Measurements from ENCODE around the gene SERPINH1. TPM values are rescaled to one million over a fixed set of nuclear protein-coding genes. Genes with fewer than 3 reads are reported as not detected.

SERPINH1 gene
- total RNA-seq, 1 donor from 2014 or later, result 229 TPM

- Mint-ChIP-seq H3K4me1 (ENCODE audit: unreplicated experiment) (peaks cover 13% of the 10 kb centered on the region), H3K27me3 (peaks cover 20% of the 10 kb centered on the region), H3K27ac (no peak overlapping the region), H3K4me3 (no peak overlapping the region), H3K9me3 (no peaks in the 10 kb centered on the region), H3K36me3 (no peaks in the 10 kb centered on the region)
- DNase-seq (ENCODE audit: extremely low spot score, unreplicated experiment), result no peak
- no peak for TF ChIP-seq CTCF (conservative IDR thresholded peaks at IDR 0.05)
Observed at GRCh38 chr11:75603791-75604736, 42.0 kb downstream of the SERPINH1 start.

GRCh38 chr11:75606099-75606498, 44.0 kb downstream of the SERPINH1 start:
- Mint-ChIP-seq H3K4me3 (no peak overlapping the region), H3K27ac (no peak overlapping the region), H3K27me3 (peaks cover 15% of the 10 kb centered on the region), H3K36me3 (no peaks in the 10 kb centered on the region), H3K9me3 (no peaks in the 10 kb centered on the region), H3K4me1 (ENCODE audit: unreplicated experiment) (peaks cover 13% of the 10 kb centered on the region)
- no peak for TF ChIP-seq CTCF (conservative IDR thresholded peaks at IDR 0.05)
- no peak for DNase-seq (ENCODE audit: extremely low spot score, unreplicated experiment)

- peaks cover 11% of the 10 kb centered on the region for H3K27me3 Mint-ChIP-seq
- no peak for TF ChIP-seq CTCF (conservative IDR thresholded peaks at IDR 0.05)
- H3K9me3 Mint-ChIP-seq, result no peaks in the 10 kb centered on the region
- H3K36me3 Mint-ChIP-seq, result no peaks in the 10 kb centered on the region
- H3K4me1 Mint-ChIP-seq (ENCODE audit: unreplicated experiment), result peaks cover 27% of the 10 kb centered on the region
- no peak overlapping the region for H3K4me3 Mint-ChIP-seq
- no peak for DNase-seq (ENCODE audit: extremely low spot score, unreplicated experiment)
- H3K27ac Mint-ChIP-seq, result no peak overlapping the region
Observed at GRCh38 chr11:75611823-75612222, 49.8 kb downstream of the SERPINH1 start.

GRCh38 chr11:75615751-75616150, 53.7 kb downstream of the SERPINH1 start:
- Mint-ChIP-seq H3K9me3 (no peaks in the 10 kb centered on the region), H3K36me3 (no peaks in the 10 kb centered on the region), H3K27me3 (peaks cover 5% of the 10 kb centered on the region), H3K4me1 (ENCODE audit: unreplicated experiment) (peaks cover 29% of the 10 kb centered on the region), H3K27ac (no peak overlapping the region), H3K4me3 (no peak overlapping the region)
- no peak for DNase-seq (ENCODE audit: extremely low spot score, unreplicated experiment)
- no peak for TF ChIP-seq CTCF (conservative IDR thresholded peaks at IDR 0.05)

- Mint-ChIP-seq H3K4me1 (ENCODE audit: unreplicated experiment) (peaks cover 29% of the 10 kb centered on the region), H3K27me3 (peaks cover 5% of the 10 kb centered on the region), H3K4me3 (no peak overlapping the region), H3K9me3 (no peaks in the 10 kb centered on the region), H3K27ac (no peak overlapping the region), H3K36me3 (no peaks in the 10 kb centered on the region)
- TF ChIP-seq CTCF (conservative IDR thresholded peaks at IDR 0.05), result no peak
- no peak for DNase-seq (ENCODE audit: extremely low spot score, unreplicated experiment)
Observed at GRCh38 chr11:75616281-75616680, 54.2 kb downstream of the SERPINH1 start.

Other genes starting within 250 kb of the SERPINH1 start
- gene ARRB1, start 210.6 kb upstream of the SERPINH1 start, total RNA-seq (ENCODE audit: low replicate concordance), result 32.7 and 32.8 TPM in 2 replicates
- 3,170 and 3,442 TPM in 2 replicates for gene RPS3, start 162.7 kb upstream of the SERPINH1 start, total RNA-seq (ENCODE audit: low replicate concordance)
- gene KLHL35, start 129.1 kb upstream of the SERPINH1 start, total RNA-seq (ENCODE audit: low replicate concordance), result 0.67 and 1.6 TPM in 2 replicates
- 7.5 and 11.3 TPM in 2 replicates for gene GDPD5, start 36.3 kb upstream of the SERPINH1 start, total RNA-seq (ENCODE audit: low replicate concordance)
- 4.3 and 30.5 TPM in 2 replicates for gene MAP6, start 106.8 kb downstream of the SERPINH1 start, total RNA-seq (ENCODE audit: low replicate concordance)
- gene MOGAT2, start 155.6 kb downstream of the SERPINH1 start, total RNA-seq (ENCODE audit: low replicate concordance), result 1.2 and 2.2 TPM in 2 replicates
- 5.9 and 11.2 TPM in 2 replicates for gene DGAT2, start 206.5 kb downstream of the SERPINH1 start, total RNA-seq (ENCODE audit: low replicate concordance)